Right lobe of liver (tissue), 6 donors: Measurements from ENCODE around the gene MIDN. TPM values are rescaled to one million over a fixed set of nuclear protein-coding genes. Genes with fewer than 3 reads are reported as not detected.

Source experiments
- ATAC-seq, 4 donors: fragments of 200-7000 bp; cut with Tn5 transposase; one replicate each; pipeline ENCODE4 v1.9.1; 2020; ENCODE audit warnings: mild to moderate bottlenecking in 4 of 4, moderate library complexity in 4 of 4
- DNase-seq, 3 donors: peaks; one replicate each; pipeline ENCODE4 v3.0.0-alpha.2; 2020
- H3K27ac ChIP-seq, 3 donors: fragments of 200-600 bp; one replicate each; pipeline ENCODE4 v1.8.0; 2022
- H3K27me3 ChIP-seq, 2 donors: fragments of 200-600 bp; one replicate each; pipeline ENCODE4 v1.8.0; 2022
- H3K36me3 ChIP-seq, 4 donors: fragments of 200-600 bp; sonication (generic) in 1 of 4; one replicate each; pipeline versions ENCODE4 v1.5.1 to v1.8.0; 2017 to 2022; ENCODE audit warnings: control low read depth in 1 of 4
- H3K4me1 ChIP-seq, 4 donors: fragments of 200-600 bp; sonication (generic) in 1 of 4; one replicate each; pipeline versions ENCODE4 v1.5.1 to v1.8.0; 2017 to 2022; ENCODE audit warnings: control low read depth in 1 of 4
- H3K4me3 ChIP-seq, 3 donors: fragments of 200-600 bp; one replicate each; pipeline ENCODE4 v1.8.0; 2022
- H3K9me3 ChIP-seq, 4 donors: fragments of 200-600 bp; sonication (generic) in 1 of 4; one replicate each; pipeline versions ENCODE4 v1.5.1 to v1.8.0; 2017 to 2022; ENCODE audit warnings: control low read depth in 1 of 4
- CTCF ChIP-seq, 4 donors: fragments of 200-600 bp in 3 of 4; fragments of 450-650 bp in 1 of 4; IDR thresholded peaks; one replicate each; pipeline versions ENCODE4 v1.5.1 to v1.8.0; 2016 to 2022; ENCODE audit warnings: antibody characterized with exemption in 4 of 4, mild to moderate bottlenecking in 2 of 4
- POLR2A ChIP-seq: fragments of 450-650 bp; IDR thresholded peaks from one replicate; pipeline ENCODE4 v1.6.1; 2017; ENCODE audit warnings: antibody characterized with exemption, mild to moderate bottlenecking
- WGBS: methylation state at CpG from one replicate; pipeline ENCODE4 v1.1.6; 2018; ENCODE audit warnings: low coverage, low lambda C conversion rate; ENCODE audit not compliant: insufficient coverage; ENCODE audit errors: missing lambda C conversion rate; 5-methylcytosine and 5-hydroxymethylcytosine counted together
- intact Hi-C, 2 donors: fragments of 100-400 bp; cut with DNase I; formaldehyde crosslinking; loops; one replicate each; pipeline versions ENCODE4 v1.11.2 to v1.14.1; 2022
- total RNA-seq, 6 experiments: library from RNA; depleted of rRNA in 2 of 6; stranded (reverse); fragments of >200 nt in 2 of 6; fragmentation: NEBNext Ultra II Directional in 3 of 6; extraction: Animal tissue kit (Norgen Biotek cat#: 25700) in 3 of 6; gene quantifications; one replicate each; pipeline versions ENCODE4 v1.1.0 to v1.2.4, GENCODE V29; 2016 to 2023
- donor health status: DM: no; HTN: yes; CAD: no.
- donor health status: DM: no; HTN: no; CAD: no.
- donor health status: DM: no; HTN: no; CAD: no.
- donor health status: DM: no; HTN: yes; CAD: no.
- donor health status: DM: no; HTN: yes; CAD: no.

Gene MIDN
- total RNA-seq, 6 experiments from 2014 or later = 22.3 to 55.1 (median 29.3) TPM

GRCh38 chr19:1269478-1270212, 21.3 kb downstream of the MIDN start:
- peak; percentile 89 to 90 (median 89) for DNase-seq
- Histone ChIP-seq H3K27me3 (no peaks in the 10 kb centered on the region), H3K4me1 (peaks cover 0 to 71% (median 29%) of the 10 kb centered on the region in 4 donors), H3K36me3 (peaks cover 10 to 40% (median 26%) of the 10 kb centered on the region in 4 donors), H3K9me3 (no peaks in the 10 kb centered on the region), H3K4me3 (peak overlapping the region; percentile 55 to 87 (median 69)), H3K27ac (peak overlapping the region; percentile 88 to 99 (median 97))
- intact Hi-C loops = no loop called here
- TF ChIP-seq CTCF (IDR thresholded peaks at IDR 0.05) = peak in 1 of 4 donors; percentile 19
- peak; percentile 59 for TF ChIP-seq POLR2A
- 0% methylated on average over 2 of the region's 64 CpGs for WGBS
- peak; percentile 2 to 29 (median 12) for ATAC-seq

GRCh38 chr19:1270213-1270853, 21.9 kb downstream of the MIDN start:
- TF ChIP-seq CTCF (IDR thresholded peaks at IDR 0.05) (no peak), POLR2A (no peak)
- Histone ChIP-seq H3K36me3 (peaks cover 10 to 43% (median 27%) of the 10 kb centered on the region in 4 donors), H3K27ac (peak overlapping the region; percentile 88 to 99 (median 97)), H3K4me1 (peaks cover 0 to 77% (median 31%) of the 10 kb centered on the region in 4 donors), H3K4me3 (peak overlapping the region; percentile 55 to 87 (median 69)), H3K27me3 (no peaks in the 10 kb centered on the region), H3K9me3 (no peaks in the 10 kb centered on the region)
- WGBS = 11% methylated on average over 7 of the region's 8 CpGs
- no peak for DNase-seq
- ATAC-seq = no peak
- intact Hi-C loops = no loop called here

GRCh38 chr19:1270854-1271527, 22.6 kb downstream of the MIDN start:
- TF ChIP-seq POLR2A (no peak), CTCF (IDR thresholded peaks at IDR 0.05) (no peak)
- WGBS = 26% methylated on average over 5 of the region's 26 CpGs
- Histone ChIP-seq H3K36me3 (peaks cover 10 to 43% (median 27%) of the 10 kb centered on the region in 4 donors), H3K4me3 (peak overlapping the region; percentile 55 to 87 (median 69)), H3K4me1 (peaks cover 0 to 73% (median 28%) of the 10 kb centered on the region in 4 donors), H3K9me3 (no peaks in the 10 kb centered on the region), H3K27me3 (no peaks in the 10 kb centered on the region), H3K27ac (peak overlapping the region; percentile 88 to 99 (median 97))
- intact Hi-C loops = no loop called here
- ATAC-seq (no peak), DNase-seq (no peak)

- Histone ChIP-seq H3K4me1 (peaks cover 0 to 74% (median 30%) of the 10 kb centered on the region in 4 donors), H3K27me3 (no peaks in the 10 kb centered on the region), H3K4me3 (peak overlapping the region in 1 of 3 donors; percentile 55), H3K9me3 (no peaks in the 10 kb centered on the region), H3K27ac (no peak overlapping the region), H3K36me3 (peaks cover 10 to 43% (median 27%) of the 10 kb centered on the region in 4 donors)
- peak in 1 of 3 donors; percentile 46 for DNase-seq
- TF ChIP-seq CTCF (IDR thresholded peaks at IDR 0.05) = no peak
- no peak for TF ChIP-seq POLR2A
- intact Hi-C loops = no loop called here
- no peak for ATAC-seq
- 43% methylated on average over 4 of the region's 37 CpGs for WGBS
These were observed 23.4 kb downstream of the MIDN start for GRCh38 chr19:1271528-1272422.
